ENCODE data around the gene PIEZO2. TPM values are rescaled to one million over a fixed set of nuclear protein-coding genes. Genes with fewer than 3 reads are reported as not detected.

PIEZO2 gene
- total and polyA plus RNA-seq, 2 of the 8 experiments (the other 6 are each of a cell fraction or from before 2014, with no cell fraction given) = 4.7 to 16.5 TPM

GRCh38 chr18:11114653-11115052, 34.7 kb downstream of the PIEZO2 start:
- no peak overlapping the region for H4K91ac ChIP-seq (replicated peaks; ENCODE audit: insufficient read length, low read length)
- no peak overlapping the region for H2BK5ac ChIP-seq (ENCODE audit: low read depth, low read length)
- H2BK15ac ChIP-seq (ENCODE audit: low read length) = no peak overlapping the region
- no peak overlapping the region for H3K14ac ChIP-seq (ENCODE audit: insufficient read length)
- no peak overlapping the region for H3K4me2 ChIP-seq (ENCODE audit: insufficient read depth in 1 of 2, low read depth in 2 of 2, low read length in 2 of 2)
- H3K9me3 ChIP-seq (ENCODE audit: insufficient read depth in 2 of 2, low read depth in 1 of 2, low read length in 1 of 2) = no peaks in the 10 kb centered on the region; a peak in 1 of 4 replicates
- H4K20me1 ChIP-seq (replicated peaks in 1 of 2; ENCODE audit: control insufficient read depth in 1 of 2, insufficient read depth in 2 of 2, low read length in 2 of 2) = no peaks in the 10 kb centered on the region
- H2BK120ac ChIP-seq (replicated peaks; ENCODE audit: low read depth, low read length) = no peak overlapping the region
- H3K79me1 ChIP-seq (ENCODE audit: low read depth, low read length) = no peaks in the 10 kb centered on the region
- POLR2A ChIA-PET (ENCODE audit: partially characterized antibody) = no interaction called here
- FAIRE-seq (no peak), DNase-seq (ENCODE audit: low read depth in 1 of 2, low spot score in 2 of 2) (no peak)
- no peak overlapping the region for H3K27ac ChIP-seq (ENCODE audit: low read depth, low read length)
- no peak overlapping the region for H3K18ac ChIP-seq (ENCODE audit: extremely low read depth, low read length)
- H3K27me3 ChIP-seq (replicated peaks in 1 of 4; ENCODE audit: control insufficient read depth in 3 of 4, extremely low read depth in 1 of 4, insufficient read depth in 3 of 4, low read length in 3 of 4) = no peaks in the 10 kb centered on the region
- H3K4ac ChIP-seq (replicated peaks; ENCODE audit: insufficient read length, low read depth, low read length) = no peak overlapping the region
- no peak overlapping the region for H4K5ac ChIP-seq (ENCODE audit: insufficient read length, low read depth, low read length)
- H4K8ac ChIP-seq (ENCODE audit: extremely low read depth, insufficient read depth, low read length) = no peak overlapping the region
- H2BK12ac ChIP-seq (ENCODE audit: low read depth, low read length) = no peak overlapping the region
- H3K4me3 ChIP-seq (ENCODE audit: extremely low read depth in 1 of 4, insufficient read depth in 2 of 4, low read depth in 3 of 4, low read length in 4 of 4) = no peak overlapping the region
- no peak overlapping the region for H3K9ac ChIP-seq (replicated peaks in 1 of 4; ENCODE audit: extremely low read depth in 1 of 4, low read depth in 3 of 4, low read length in 3 of 4)
- 91% methylated on average over 2 of the region's 2 CpGs; no CpG with 5 or more reads in 1 of the 2 experiments for WGBS, 2 experiments (ENCODE audit: extremely low coverage in 1 of 2, insufficient coverage in 1 of 2, insufficient read length in 1 of 2, insufficient replicate concordance in 2 of 2, low coverage in 1 of 2, low lambda C conversion rate in 2 of 2, missing lambda C conversion rate in 1 of 2)
- CTCF ChIA-PET (ENCODE audit: partially characterized antibody) = no interaction called here
- no peak for TF ChIP-seq RAD21 (IDR thresholded peaks at IDR 0.05 in 1 of 2, conservative IDR thresholded peaks at IDR 0.05 in 1 of 2; ENCODE audit: low read depth in 2 of 2, low read length in 2 of 2)
- H2AK5ac ChIP-seq (ENCODE audit: low read depth, low read length) = no peak overlapping the region
- no peak overlapping the region for H2BK20ac ChIP-seq (ENCODE audit: low read length)
- no peaks in the 10 kb centered on the region for H3K23me2 ChIP-seq (ENCODE audit: low read depth, low read length)
- no peaks in the 10 kb centered on the region for H3K79me2 ChIP-seq (ENCODE audit: control insufficient read depth in 1 of 2, insufficient read depth in 2 of 2, low read length in 2 of 2)
- no peaks in the 10 kb centered on the region for H3K4me1 ChIP-seq (replicated peaks in 1 of 4; ENCODE audit: control insufficient read depth in 3 of 4, insufficient read depth in 4 of 4, low read length in 3 of 4)
- no peak overlapping the region for H3K56ac ChIP-seq (replicated peaks; ENCODE audit: insufficient read length, low read depth, low read length)
- H3K23ac ChIP-seq (ENCODE audit: insufficient read length) = no peak overlapping the region
- H2AFZ ChIP-seq (ENCODE audit: low read length) = no peak overlapping the region
- no peaks in the 10 kb centered on the region for H3K36me3 ChIP-seq (ENCODE audit: control insufficient read depth in 2 of 4, insufficient read depth in 4 of 4, low read length in 3 of 4)
